Liver (tissue), 9 donors: ENCODE measurements around the gene MAPRE3. TPM values are rescaled to one million over a fixed set of nuclear protein-coding genes. Genes with fewer than 3 reads are reported as not detected.
A peak's percentile ranks its signal among the peaks of the same experiment; 100 is the strongest.

Experiments used
- DNase-seq: peaks from one replicate; pipeline ENCODE4 v3.0.0-alpha.2; 2017; ENCODE audit warnings: low spot score
- H3K27ac ChIP-seq, 2 donors: one replicate each; pipeline ENCODE4 v1.7.0; 2013; ENCODE audit warnings: inconsistent platforms in 2 of 2, low read length in 2 of 2, control low read depth in 1 of 2, low read depth in 1 of 2, mild to moderate bottlenecking in 1 of 2
- H3K27me3 ChIP-seq, 4 donors: one replicate each; pipeline versions ENCODE4 v1.6.1 to v1.7.0; 2013; ENCODE audit warnings: low read length in 3 of 4, inconsistent platforms in 1 of 4, mild to moderate bottlenecking in 1 of 4, moderate library complexity in 1 of 4; ENCODE audit not compliant: control insufficient read depth in 4 of 4, insufficient read depth in 4 of 4
- H3K36me3 ChIP-seq, 4 donors: one replicate each; pipeline versions ENCODE4 v1.6.1 to v1.7.0; 2013; ENCODE audit warnings: low read length in 3 of 4, mild to moderate bottlenecking in 3 of 4, low read depth in 1 of 4, moderate library complexity in 1 of 4; ENCODE audit not compliant: control insufficient read depth in 4 of 4, insufficient read depth in 3 of 4
- H3K4me1 ChIP-seq, 4 donors: one replicate each; pipeline versions ENCODE4 v1.6.1 to v1.7.0; 2013; ENCODE audit warnings: low read length in 3 of 4, mild to moderate bottlenecking in 3 of 4, moderate library complexity in 1 of 4; ENCODE audit not compliant: control insufficient read depth in 4 of 4, insufficient read depth in 4 of 4
- H3K4me3 ChIP-seq, 3 donors: one replicate each; pipeline versions ENCODE4 v1.6.1 to v1.7.0; 2013; ENCODE audit warnings: low read length in 3 of 3, control low read depth in 1 of 3, low read depth in 1 of 3, mild to moderate bottlenecking in 1 of 3
- H3K9ac ChIP-seq, 2 donors: one replicate each; pipeline ENCODE4 v1.7.0; 2013; ENCODE audit warnings: low read length in 2 of 2, mild to moderate bottlenecking in 2 of 2, moderate library complexity in 2 of 2, control low read depth in 1 of 2, low read depth in 1 of 2
- H3K9me3 ChIP-seq, 4 donors: one replicate each; pipeline versions ENCODE4 v1.6.1 to v1.7.0; 2013; ENCODE audit warnings: low read length in 3 of 4; ENCODE audit not compliant: control insufficient read depth in 4 of 4
- EGR1 ChIP-seq, 2 donors: IDR thresholded peaks; 2 replicates each; pipeline ENCODE4 v1.6.1; 2016 to 2018; ENCODE audit warnings: antibody characterized with exemption in 2 of 2, low read depth in 2 of 2
- FOXA1 ChIP-seq: IDR thresholded peaks from 2 replicates; pipeline ENCODE4 v1.6.1; 2016; ENCODE audit warnings: antibody characterized with exemption
- FOXA2 ChIP-seq: IDR thresholded peaks from 2 replicates; pipeline ENCODE4 v1.6.1; 2016; ENCODE audit warnings: antibody characterized with exemption
- GABPA ChIP-seq, 2 donors: IDR thresholded peaks in 1 of 2; conservative IDR thresholded peaks in 1 of 2; 2 replicates each; pipeline ENCODE4 v1.6.1; 2016; ENCODE audit warnings: antibody characterized with exemption in 2 of 2, mild to moderate bottlenecking in 1 of 2, moderate library complexity in 1 of 2
- HNF4A ChIP-seq, 2 donors: conservative IDR thresholded peaks; 2 replicates each; pipeline ENCODE4 v1.6.1; 2016; ENCODE audit warnings: antibody characterized with exemption in 2 of 2, mild to moderate bottlenecking in 2 of 2
- HNF4G ChIP-seq: IDR thresholded peaks from 2 replicates; pipeline ENCODE4 v1.6.1; 2016; ENCODE audit warnings: antibody characterized with exemption
- JUND ChIP-seq, 2 donors: IDR thresholded peaks; 2 replicates each; pipeline ENCODE4 v1.6.1; 2016; ENCODE audit warnings: antibody characterized with exemption in 2 of 2
- MAX ChIP-seq: IDR thresholded peaks from 2 replicates; pipeline ENCODE4 v1.6.1; 2016; ENCODE audit warnings: antibody characterized with exemption
- NR2F2 ChIP-seq: IDR thresholded peaks from 2 replicates; pipeline ENCODE4 v1.6.1; 2016; ENCODE audit warnings: antibody characterized with exemption
- RAD21 ChIP-seq, 2 donors: IDR thresholded peaks; 2 replicates each; pipeline ENCODE4 v1.6.1; 2016; ENCODE audit warnings: antibody characterized with exemption in 2 of 2, mild to moderate bottlenecking in 2 of 2
- REST ChIP-seq: IDR thresholded peaks from 2 replicates; pipeline ENCODE4 v1.6.1; 2016; ENCODE audit warnings: antibody characterized with exemption, mild to moderate bottlenecking
- RXRA ChIP-seq, 2 donors: IDR thresholded peaks; 2 replicates each; pipeline ENCODE4 v1.6.1; 2017 to 2018; ENCODE audit warnings: antibody characterized with exemption in 2 of 2, mild to moderate bottlenecking in 1 of 2
- SP1 ChIP-seq: IDR thresholded peaks from 2 replicates; pipeline ENCODE4 v1.6.1; 2018; ENCODE audit warnings: antibody characterized with exemption, mild to moderate bottlenecking
- TAF1 ChIP-seq: conservative IDR thresholded peaks from 2 replicates; pipeline ENCODE4 v1.6.1; 2016; ENCODE audit warnings: antibody characterized with exemption, mild to moderate bottlenecking
- YY1 ChIP-seq: IDR thresholded peaks from 2 replicates; pipeline ENCODE4 v1.6.1; 2016; ENCODE audit warnings: antibody characterized with exemption, mild to moderate bottlenecking
- ZBTB33 ChIP-seq: IDR thresholded peaks from 2 replicates; pipeline ENCODE4 v1.6.1; 2016; ENCODE audit warnings: antibody characterized with exemption
- WGBS: extraction: QIAGEN DNeasy Blood & Tissue Kit; methylation state at CpG from one replicate; pipeline ENCODE4 v1.1.7; 2013; 5-methylcytosine and 5-hydroxymethylcytosine counted together
- polyA plus RNA-seq, 2 donors: library from polyadenylated mRNA; stranded (reverse) in 1 of 2; unstranded in 1 of 2; fragments of 200-250 nt in 1 of 2; fragments of >200 nt in 1 of 2; fragmentation: Nextera tagmentation in 1 of 2; extraction: Ambion mirVana in 1 of 2; gene quantifications; one replicate each; pipeline versions ENCODE4 v1.2.1 to v1.2.3, GENCODE V29; 2013 to 2015
- total RNA-seq, 2 donors: library from RNA; depleted of rRNA; stranded (reverse); fragments of >200 nt; gene quantifications; one replicate each; pipeline ENCODE4 v1.2.3, GENCODE V29; 2014
- TF ChIP-seq, protein P1 (sequence below): IDR thresholded peaks from 2 replicates; pipeline ENCODE4 v1.6.1; 2016; ENCODE audit warnings: antibody characterized with exemption
- TF ChIP-seq, protein P2 (sequence below): fragments of 150-350 bp; IDR thresholded peaks from 2 replicates; pipeline ENCODE4 v1.5.1; 2017; ENCODE audit warnings: improper control_type of control experiment, low read depth, low read length; ENCODE audit not compliant: missing input control
- donor health status: healthy.
- donor health status: healthy.
- donor health status: healthy.
- donor health status: healthy.
- donor health status: healthy.

MAPRE3 gene
- total and polyA plus RNA-seq, 4 donors = 1.0 to 15.8 (median 9.8) TPM

GRCh38 chr2:26979741-26980140 is 9.3 kb downstream of the MAPRE3 start:
- Histone ChIP-seq H3K27me3 (no peaks in the 10 kb centered on the region), H3K4me1 (peaks cover 11 to 38% (median 34%) of the 10 kb centered on the region in 4 donors), H3K4me3 (no peak overlapping the region), H3K9ac (no peak overlapping the region), H3K9me3 (no peaks in the 10 kb centered on the region), H3K36me3 (no peaks in the 10 kb centered on the region), H3K27ac (no peak overlapping the region)
- TF ChIP-seq RXRA (IDR thresholded peaks at IDR 0.05) (peak in 1 of 2 donors; percentile 11), MAX (no peak), NR2F2 (peak; percentile 76)
- no peak for DNase-seq
- 85% methylated on average over 2 of the region's 2 CpGs for WGBS

- H3K9me3 ChIP-seq = no peaks in the 10 kb centered on the region
- H3K27ac ChIP-seq = no peak overlapping the region
- no peak for DNase-seq
- WGBS = 96% methylated on average over 2 of the region's 2 CpGs
- no peak overlapping the region for H3K9ac ChIP-seq
- H3K36me3 ChIP-seq = no peaks in the 10 kb centered on the region
- H3K27me3 ChIP-seq = no peaks in the 10 kb centered on the region
- TF ChIP-seq MAX (no peak), SP1 (no peak), HNF4A (conservative IDR thresholded peaks at IDR 0.05) (no peak), RXRA (IDR thresholded peaks at IDR 0.05) (no peak)
- peaks cover 12 to 48% (median 40%) of the 10 kb centered on the region in 4 donors for H3K4me1 ChIP-seq
- H3K4me3 ChIP-seq = no peak overlapping the region
Measured at GRCh38 chr2:26980971-26981370, 10.5 kb downstream of the MAPRE3 start.

GRCh38 chr2:26982102-26982742 is 11.8 kb downstream of the MAPRE3 start:
- H3K27me3 ChIP-seq = no peaks in the 10 kb centered on the region
- 15% methylated on average over 2 of the region's 2 CpGs for whole genome bisulfite sequencing
- no peak overlapping the region for H3K4me3 ChIP-seq
- TF ChIP-seq NR2F2 = no peak
- peak; percentile 75 for TF ChIP-seq SP1
- TF ChIP-seq FOXA2 = peak; percentile 86
- TF ChIP-seq MAX = peak; percentile 84
- peak; percentile 44 to 76 for TF ChIP-seq RAD21 (IDR thresholded peaks at IDR 0.05)
- TF ChIP-seq JUND (IDR thresholded peaks at IDR 0.05) = peak in 1 of 2 donors; percentile 65
- peak; percentile 90 for TF ChIP-seq YY1
- peak in 1 of 2 donors; percentile 23 for TF ChIP-seq GABPA (IDR thresholded peaks at IDR 0.05 in 1 of 2, conservative IDR thresholded peaks at IDR 0.05 in 1 of 2)
- peak; percentile 48 for TF ChIP-seq FOXA1
- TF ChIP-seq, protein P1, sequence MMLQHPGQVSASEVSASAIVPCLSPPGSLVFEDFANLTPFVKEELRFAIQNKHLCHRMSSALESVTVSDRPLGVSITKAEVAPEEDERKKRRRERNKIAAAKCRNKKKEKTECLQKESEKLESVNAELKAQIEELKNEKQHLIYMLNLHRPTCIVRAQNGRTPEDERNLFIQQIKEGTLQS = no peak
- TF ChIP-seq RXRA (IDR thresholded peaks at IDR 0.05) = peak; percentile 63 to 88
- peak in 1 of 2 donors; percentile 42 for TF ChIP-seq EGR1 (IDR thresholded peaks at IDR 0.05; ENCODE audit: low read depth in 2 of 2)
- no peak for TF ChIP-seq TAF1
- peak; percentile 36 for TF ChIP-seq ZBTB33
- TF ChIP-seq HNF4A (conservative IDR thresholded peaks at IDR 0.05) = peak; percentile 74 to 77
- TF ChIP-seq REST = peak; percentile 46
- TF ChIP-seq, protein P2, sequence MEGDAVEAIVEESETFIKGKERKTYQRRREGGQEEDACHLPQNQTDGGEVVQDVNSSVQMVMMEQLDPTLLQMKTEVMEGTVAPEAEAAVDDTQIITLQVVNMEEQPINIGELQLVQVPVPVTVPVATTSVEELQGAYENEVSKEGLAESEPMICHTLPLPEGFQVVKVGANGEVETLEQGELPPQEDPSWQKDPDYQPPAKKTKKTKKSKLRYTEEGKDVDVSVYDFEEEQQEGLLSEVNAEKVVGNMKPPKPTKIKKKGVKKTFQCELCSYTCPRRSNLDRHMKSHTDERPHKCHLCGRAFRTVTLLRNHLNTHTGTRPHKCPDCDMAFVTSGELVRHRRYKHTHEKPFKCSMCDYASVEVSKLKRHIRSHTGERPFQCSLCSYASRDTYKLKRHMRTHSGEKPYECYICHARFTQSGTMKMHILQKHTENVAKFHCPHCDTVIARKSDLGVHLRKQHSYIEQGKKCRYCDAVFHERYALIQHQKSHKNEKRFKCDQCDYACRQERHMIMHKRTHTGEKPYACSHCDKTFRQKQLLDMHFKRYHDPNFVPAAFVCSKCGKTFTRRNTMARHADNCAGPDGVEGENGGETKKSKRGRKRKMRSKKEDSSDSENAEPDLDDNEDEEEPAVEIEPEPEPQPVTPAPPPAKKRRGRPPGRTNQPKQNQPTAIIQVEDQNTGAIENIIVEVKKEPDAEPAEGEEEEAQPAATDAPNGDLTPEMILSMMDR = peak; percentile 59
- TF ChIP-seq HNF4G = peak; percentile 10
- H3K4me1 ChIP-seq = peaks cover 14 to 52% (median 43%) of the 10 kb centered on the region in 4 donors
- H3K27ac ChIP-seq = peak overlapping the region; percentile 70 to 74
- H3K36me3 ChIP-seq = no peaks in the 10 kb centered on the region
- H3K9me3 ChIP-seq = no peaks in the 10 kb centered on the region
- DNase-seq = peak; percentile 47
- H3K9ac ChIP-seq = no peak overlapping the region
